ENCODE data around the gene CD226.
"Not testable (repeated sequence)": the region's sequence is repeated elsewhere in the genome, so short reads cannot be mapped to it uniquely, and the experiment has no call there.

CD226 gene

GRCh38 chr18:69865776-69866175 lies 81.9 kb downstream of the CD226 start:
- DNase-seq: no peak

- DNase-seq: not testable (repeated sequence)
Measured at GRCh38 chr18:69864802-69865201, 82.9 kb downstream of the CD226 start.

- no peak for DNase-seq
Measured at GRCh38 chr18:69858897-69859296, 88.8 kb downstream of the CD226 start.

GRCh38 chr18:69854455-69854854 lies 93.2 kb downstream of the CD226 start:
- DNase-seq: no peak

- no peak for DNase-seq
Measured at GRCh38 chr18:69853051-69853450, 94.6 kb downstream of the CD226 start.

GRCh38 chr18:69845593-69846506 lies 101.8 kb downstream of the CD226 start:
- DNase-seq: no peak

- DNase-seq: no peak
Measured at GRCh38 chr18:69844656-69845055, 103.0 kb downstream of the CD226 start.

GRCh38 chr18:69843015-69843414 lies 104.7 kb downstream of the CD226 start:
- DNase-seq: no peak

- DNase-seq: no peak
Measured at GRCh38 chr18:69841117-69841516, 106.6 kb downstream of the CD226 start.

GRCh38 chr18:69840445-69840844 lies 107.2 kb downstream of the CD226 start:
- no peak for DNase-seq

GRCh38 chr18:69840001-69840400 lies 107.7 kb downstream of the CD226 start:
- no peak for DNase-seq

- DNase-seq: no peak
Measured at GRCh38 chr18:69839497-69839896, 108.2 kb downstream of the CD226 start.

GRCh38 chr18:69838620-69839411 lies 108.9 kb downstream of the CD226 start:
- no peak for DNase-seq

- no peak for DNase-seq
Measured at GRCh38 chr18:69838003-69838402, 109.7 kb downstream of the CD226 start.

- DNase-seq: not testable (repeated sequence)
Measured at GRCh38 chr18:69834980-69835379, 112.7 kb downstream of the CD226 start.

GRCh38 chr18:69830189-69830588 lies 117.5 kb downstream of the CD226 start:
- no peak for DNase-seq

- no peak for DNase-seq
Measured at GRCh38 chr18:69820538-69820937, 127.1 kb downstream of the CD226 start.

GRCh38 chr18:69819460-69819859 lies 128.2 kb downstream of the CD226 start:
- no peak for DNase-seq

- no peak for DNase-seq
Measured at GRCh38 chr18:69817335-69817940, 130.2 kb downstream of the CD226 start.

GRCh38 chr18:69814861-69815385 lies 132.8 kb downstream of the CD226 start:
- DNase-seq: no peak

GRCh38 chr18:69813559-69813958 lies 134.1 kb downstream of the CD226 start:
- DNase-seq: no peak

GRCh38 chr18:69808399-69808798 lies 139.3 kb downstream of the CD226 start:
- DNase-seq: no peak

GRCh38 chr18:69804776-69805501 lies 142.7 kb downstream of the CD226 start:
- no peak for DNase-seq

Measured in GDM1 (cell line).